GM21737 (cell line): ENCODE data around the gene ADAP1.

Source experiments
- ATAC-seq: cut with Tn5 transposase; IDR thresholded peaks from one replicate; pipeline ENCODE4 v1.9.1; 2021; ENCODE audit warnings: mild to moderate bottlenecking, moderate library complexity; ENCODE audit not compliant: unreplicated experiment

The ADAP1 gene

GRCh38 chr7:911791-912480 lies 42.5 kb downstream of the ADAP1 start:
- ATAC-seq, result no peak

GRCh38 chr7:910931-911431 lies 43.5 kb downstream of the ADAP1 start:
- no peak for ATAC-seq

- ATAC-seq, result no peak
These were observed 44.0 kb downstream of the ADAP1 start for GRCh38 chr7:910441-910861.

- ATAC-seq, result no peak
These were observed 44.8 kb downstream of the ADAP1 start for GRCh38 chr7:909358-910329.

- peak; percentile 72 for ATAC-seq
These were observed 45.7 kb downstream of the ADAP1 start for GRCh38 chr7:908591-909357.

DNA sequence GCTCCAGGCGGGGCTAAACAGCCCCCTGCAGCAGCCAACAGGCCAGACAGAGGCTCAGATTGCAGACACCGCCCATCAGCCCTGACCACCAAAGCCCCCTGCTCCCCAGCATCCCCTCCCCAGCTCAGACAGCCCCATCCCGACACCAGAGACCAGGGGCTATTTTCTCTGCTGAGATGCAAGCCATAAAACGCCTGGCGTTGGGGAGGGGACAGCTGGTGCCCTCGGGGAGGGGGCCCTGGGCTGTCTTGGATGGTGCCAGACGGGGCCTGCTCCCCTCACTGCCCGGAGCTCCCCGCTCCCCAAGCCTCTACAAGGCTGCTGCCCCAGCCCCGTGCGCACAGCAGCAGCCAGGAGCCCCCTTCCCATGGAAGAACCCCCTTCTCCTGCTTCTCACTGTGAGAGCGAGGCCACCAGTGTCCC lies 46.3 kb downstream of the ADAP1 start:
- ATAC-seq, result no peak

GRCh38 chr7:907158-907980 lies 47.1 kb downstream of the ADAP1 start:
- ATAC-seq, result no peak

- no peak for ATAC-seq
These were observed 47.7 kb downstream of the ADAP1 start for GRCh38 chr7:906776-907157.

DNA sequence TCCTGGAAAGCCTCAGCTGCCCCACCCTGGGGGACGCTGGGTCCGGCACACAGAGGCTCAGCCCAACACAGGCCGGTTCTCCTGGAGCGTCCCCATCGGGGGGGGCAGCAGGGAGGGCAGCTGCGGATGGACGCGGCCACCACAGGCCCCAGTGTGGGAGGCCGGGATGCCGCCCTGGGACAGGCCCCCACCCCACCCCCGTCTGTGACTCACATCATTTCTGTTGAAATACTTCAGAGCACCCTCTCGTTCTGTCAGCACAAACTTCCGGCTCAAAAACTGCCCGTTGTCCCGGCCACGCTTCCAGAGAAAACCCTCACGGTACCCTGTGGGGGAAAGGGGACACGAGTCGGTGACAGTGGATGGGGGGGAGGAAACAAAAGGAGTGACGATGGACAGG lies 49.6 kb downstream of the ADAP1 start:
- ATAC-seq, result no peak

DNA sequence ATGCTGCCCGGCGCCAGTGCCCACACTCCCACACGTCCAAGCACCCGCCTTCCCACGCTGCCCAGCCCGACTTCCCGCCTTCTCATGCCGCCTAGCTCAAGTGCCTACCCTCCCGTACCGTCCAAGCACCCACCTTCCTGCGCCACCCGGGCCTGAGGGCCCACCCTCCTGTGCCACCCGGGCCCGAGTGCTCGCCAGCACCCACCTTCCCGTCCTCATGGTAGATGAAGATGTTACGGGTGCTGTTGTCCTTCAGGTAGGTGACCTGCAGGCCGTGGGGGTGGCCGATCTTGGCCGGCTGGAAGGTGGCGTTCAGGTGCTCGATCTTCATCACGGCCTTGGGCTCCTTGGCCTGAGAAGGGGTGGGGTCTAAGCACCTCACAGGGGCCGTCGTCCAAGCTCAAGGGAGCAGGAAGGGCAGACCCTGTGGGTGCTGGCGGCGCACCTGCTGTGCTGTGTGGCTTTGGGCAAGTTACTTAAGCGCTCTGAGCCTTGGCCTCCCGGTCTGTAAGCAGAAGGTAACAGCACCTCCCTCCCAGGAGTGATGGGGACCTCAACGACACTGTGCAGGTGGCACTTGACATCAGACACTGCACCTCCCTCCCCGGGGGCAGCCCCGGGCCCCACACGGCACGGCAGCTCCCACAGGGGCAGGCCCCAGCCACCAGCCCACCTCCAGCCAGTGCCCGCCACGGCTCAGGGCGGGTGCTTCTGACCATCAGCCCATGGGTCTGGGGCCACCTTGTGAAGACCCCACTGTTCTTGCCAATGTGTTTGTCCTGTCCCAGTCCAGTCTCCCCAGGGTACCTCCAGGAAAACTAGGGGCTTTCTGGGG lies 50.3 kb downstream of the ADAP1 start:
- ATAC-seq, result no peak

GRCh38 chr7:902996-903395 lies 51.5 kb downstream of the ADAP1 start:
- ATAC-seq, result no peak

- ATAC-seq, result no peak
These were observed 52.9 kb downstream of the ADAP1 start for GRCh38 chr7:901388-902154.

GRCh38 chr7:901041-901387 lies 53.5 kb downstream of the ADAP1 start:
- no peak for ATAC-seq

- no peak for ATAC-seq
These were observed 54.0 kb downstream of the ADAP1 start for GRCh38 chr7:900331-901040.

GRCh38 chr7:899806-900205 lies 54.7 kb downstream of the ADAP1 start:
- no peak for ATAC-seq

DNA sequence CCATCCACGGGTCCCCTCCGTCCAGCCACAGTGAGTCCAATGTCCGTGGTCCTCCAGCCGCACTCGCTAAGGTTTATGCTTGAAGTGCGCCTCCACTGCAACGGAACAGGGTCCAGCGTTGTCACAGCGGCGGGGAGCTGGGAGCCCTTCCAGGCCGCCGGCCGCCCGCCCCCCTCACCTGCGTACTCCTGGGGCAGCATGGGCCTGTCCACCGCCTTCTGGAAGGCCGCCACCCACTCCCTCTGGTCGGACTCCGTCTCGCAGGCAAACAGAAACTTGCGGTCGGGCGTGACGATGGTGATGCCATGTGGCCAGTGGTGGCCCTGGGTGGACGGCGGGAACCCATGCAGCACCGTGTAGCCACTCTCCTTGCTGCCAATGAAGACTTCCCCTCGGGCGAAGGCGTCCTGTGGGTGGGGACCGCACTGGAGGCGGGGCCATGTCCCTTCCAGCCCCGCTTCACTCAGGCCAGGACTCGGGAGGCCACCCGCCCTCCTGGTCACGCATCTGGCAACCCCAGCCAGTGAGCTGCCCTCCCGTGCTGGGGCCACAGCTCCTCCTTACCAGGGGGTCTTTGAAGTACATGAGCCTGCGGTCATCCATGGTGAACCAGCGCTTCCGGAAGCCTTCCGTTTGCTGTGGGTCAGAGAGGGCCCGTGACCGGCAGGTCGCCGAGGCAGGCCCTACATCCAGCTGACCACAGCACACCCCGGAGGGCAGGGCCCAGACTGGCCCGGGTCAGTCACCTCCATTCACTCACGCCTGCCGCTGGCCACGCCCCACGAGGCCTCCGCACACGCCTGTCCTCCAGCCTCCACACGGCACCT lies 55.4 kb downstream of the ADAP1 start:
- ATAC-seq, result no peak

- ATAC-seq, result no peak
These were observed 56.0 kb downstream of the ADAP1 start for GRCh38 chr7:898460-898854.
